GM18505 (cell line): ENCODE data around the gene CPM.

Experiments used
- ATAC-seq: cut with Tn5 transposase; IDR thresholded peaks from one replicate; pipeline ENCODE4 v1.9.1; 2021; ENCODE audit not compliant: unreplicated experiment
- POLR2A ChIP-seq: IDR thresholded peaks from 4 replicates; pipeline ENCODE4 v1.6.1; 2011; ENCODE audit warnings: borderline replicate concordance; ENCODE audit not compliant: insufficient read depth, insufficient read length; ENCODE audit errors: extremely low read depth

CPM gene

GRCh38 chr12:68932961-68933893 is at the start of gene CPM:
Gene CPM, minus strand, starts transcription at chr12:68933171. Its CDS starts 334 bp downstream, at chr12:68932837.
- peak; percentile 96 for ATAC-seq
- TF ChIP-seq POLR2A, result no peak

DNA sequence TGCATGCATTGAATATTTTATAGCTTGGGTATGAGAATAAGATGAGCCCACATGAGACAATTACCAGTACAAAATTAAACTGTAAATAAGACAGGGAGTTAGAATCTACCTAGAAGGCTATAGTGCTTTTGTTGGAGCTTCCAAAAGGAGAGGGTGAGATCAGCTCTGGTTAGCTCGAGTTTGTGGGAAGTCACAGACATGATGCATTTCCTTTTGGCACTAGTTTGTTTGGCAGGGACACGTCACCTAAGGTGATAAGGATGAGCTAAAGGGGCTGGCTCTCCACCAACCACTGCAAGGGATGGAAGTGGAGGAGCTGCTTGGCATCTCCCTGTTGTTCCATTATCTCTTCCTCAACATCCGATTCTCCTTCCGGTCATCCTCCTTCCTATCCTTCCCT is 48.5 kb upstream of the CPM start:
- no peak for TF ChIP-seq POLR2A
- ATAC-seq, result no peak

DNA sequence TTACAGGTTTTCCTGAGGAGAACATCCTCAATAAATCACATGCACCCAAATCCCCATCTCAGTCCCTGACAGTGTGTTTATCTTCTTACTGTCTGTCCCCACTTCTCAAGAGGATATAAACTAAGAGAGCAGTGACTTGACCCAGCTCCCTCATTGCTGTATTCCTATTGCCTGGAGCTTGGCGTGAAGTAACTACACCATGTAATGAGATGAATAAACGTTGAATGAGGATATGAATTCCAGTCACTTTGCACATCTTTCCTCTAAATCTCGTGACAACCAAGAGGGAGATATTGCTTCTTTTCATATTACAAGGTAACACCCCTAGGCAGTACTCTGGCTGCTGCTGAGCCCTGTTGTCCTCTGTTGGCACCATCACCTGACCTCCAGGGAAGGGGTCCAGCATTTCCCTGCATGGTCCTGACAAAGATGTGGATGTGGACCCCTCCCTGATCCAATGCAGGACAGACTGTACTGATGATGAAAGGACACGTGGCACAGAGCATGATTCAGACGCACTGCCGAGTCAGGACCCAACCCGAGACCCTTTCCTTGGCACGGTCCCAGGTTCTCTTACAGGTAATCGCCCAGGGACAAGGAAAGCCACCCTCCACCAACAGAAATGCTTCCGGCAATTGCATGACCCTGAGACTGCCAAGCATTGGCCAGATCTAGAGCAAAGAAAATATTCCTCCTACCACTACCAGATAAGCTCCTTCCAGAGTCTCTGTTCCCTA is 47.7 kb upstream of the CPM start:
- ATAC-seq, result no peak
- no peak for TF ChIP-seq POLR2A

DNA sequence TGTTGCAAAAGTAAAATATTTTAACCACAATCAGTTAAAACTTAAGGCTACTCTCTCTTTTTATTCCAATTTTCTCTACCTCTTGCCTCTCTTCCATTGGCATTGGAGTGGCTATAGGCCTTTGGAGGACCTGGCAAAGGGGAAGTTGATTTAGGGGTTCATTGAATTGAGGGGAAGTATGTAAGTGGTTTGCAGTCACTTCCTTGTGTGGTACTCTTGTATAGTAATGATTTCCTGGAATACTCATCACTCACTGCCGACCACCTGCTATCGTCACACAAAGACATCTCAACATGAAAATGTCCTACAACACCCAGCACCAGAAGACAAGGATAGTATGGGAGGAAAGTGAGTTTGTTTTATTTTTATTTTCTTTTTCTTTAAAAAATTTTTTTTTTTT is 45.7 kb upstream of the CPM start:
- ATAC-seq, result no peak

GRCh38 chr12:68977909-68978610 is 45.1 kb upstream of the CPM start:
- no peak for ATAC-seq
- TF ChIP-seq POLR2A, result no peak

More for the DNA sequence above, 45.7 kb upstream of the CPM start:
- TF ChIP-seq POLR2A, result no peak

DNA sequence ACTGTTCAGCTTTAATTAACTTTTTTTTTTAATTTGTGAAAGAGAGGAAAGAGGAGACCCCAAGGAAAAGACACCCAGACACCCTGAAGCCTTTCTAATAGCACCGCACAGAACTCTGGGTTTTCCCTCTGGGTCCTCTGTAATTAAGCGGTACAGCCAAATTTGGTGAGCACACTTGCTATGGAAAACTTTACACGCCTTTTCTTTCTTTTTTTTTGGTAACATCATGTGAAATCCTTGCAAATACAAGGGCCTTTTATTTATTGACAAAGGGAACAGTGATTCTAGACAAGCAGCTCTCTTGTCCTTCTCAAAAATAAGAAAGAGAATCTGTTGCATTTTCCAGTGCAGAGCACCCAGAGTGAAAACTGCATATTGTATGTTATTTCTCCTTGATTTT is 44.4 kb upstream of the CPM start:
- ATAC-seq, result no peak
- TF ChIP-seq POLR2A, result no peak

- TF ChIP-seq POLR2A, result no peak
- ATAC-seq, result peak; percentile 53
Observed at GRCh38 chr12:68976395-68976841, 43.4 kb upstream of the CPM start.

DNA sequence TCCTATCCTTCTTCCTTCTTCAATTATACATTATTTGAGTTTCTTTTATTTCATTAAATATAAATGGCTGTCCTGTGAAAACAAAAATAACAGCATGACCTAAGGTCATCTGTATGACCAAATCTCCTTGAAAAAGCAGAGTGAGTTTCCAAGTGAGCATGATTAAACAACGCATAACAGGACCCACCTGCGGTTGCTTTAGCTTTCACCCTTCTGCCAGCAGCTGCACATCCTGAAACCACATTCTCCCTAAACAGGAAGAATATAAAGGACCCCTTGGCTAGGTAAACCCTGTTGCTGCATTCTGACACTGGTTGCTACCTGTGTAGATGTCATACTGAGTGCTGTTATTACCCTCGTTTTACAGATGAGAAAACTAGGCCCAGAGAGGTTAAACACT is 42.8 kb upstream of the CPM start:
- ATAC-seq, result no peak
- no peak for TF ChIP-seq POLR2A

GRCh38 chr12:68972595-68972994 is 39.6 kb upstream of the CPM start:
- no peak for ATAC-seq

GRCh38 chr12:68971404-68971803 is 38.4 kb upstream of the CPM start:
- TF ChIP-seq POLR2A, result no peak
- no peak for ATAC-seq

More at GRCh38 chr12:68972595-68972994, 39.6 kb upstream of the CPM start:
- TF ChIP-seq POLR2A, result no peak

GRCh38 chr12:68970951-68971350 is 38.0 kb upstream of the CPM start:
- no peak for TF ChIP-seq POLR2A
- no peak for ATAC-seq

GRCh38 chr12:68970306-68970705 is 37.3 kb upstream of the CPM start:
- no peak for ATAC-seq
- no peak for TF ChIP-seq POLR2A

DNA sequence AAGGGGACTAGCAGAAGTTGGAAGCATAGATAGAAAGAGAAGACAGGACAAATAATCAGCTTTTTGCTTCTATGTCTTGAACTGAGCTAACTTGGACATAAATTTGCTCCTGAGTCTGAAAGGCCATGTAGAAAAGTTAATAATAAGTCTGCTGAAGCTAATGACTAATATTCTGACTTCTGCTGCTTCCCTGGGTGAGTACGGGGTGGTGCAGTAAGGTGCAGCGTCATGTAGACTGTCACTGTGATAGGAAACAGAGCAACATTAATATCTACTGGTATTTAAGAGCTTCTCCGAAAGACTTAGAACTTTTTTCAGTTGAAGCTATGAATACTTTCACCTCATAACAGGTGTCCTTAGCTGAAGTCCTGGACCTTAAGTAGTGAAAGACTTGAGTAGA is 34.1 kb upstream of the CPM start:
- no peak for ATAC-seq
- no peak for TF ChIP-seq POLR2A
